Measurements from ENCODE around the gene TMEM178B. TPM values are rescaled to one million over a fixed set of nuclear protein-coding genes. Genes with fewer than 3 reads are reported as not detected.

Gene TMEM178B
- total RNA-seq = 0.38 and 2.3 TPM in 2 replicates

GRCh38 chr7:141073641-141074161, at the start of gene TMEM178B:
Gene TMEM178B (plus strand): TSS chr7:141074064.

Other genes with a start within 250 kb of the TMEM178B start
- 19.0 and 26.8 TPM in 2 replicates for gene BRAF, start 149.1 kb upstream of the TMEM178B start, total RNA-seq
- 16.3 and 40.1 TPM in 2 replicates for gene MRPS33, start 59.1 kb upstream of the TMEM178B start, total RNA-seq

All from regular cardiac myocyte (primary cell).